Endometrium (tissue), 2 donors: ENCODE results near the gene POLA2.

ENCODE experiments used
- FAIRE-seq: peaks from 2 replicates; lab custom pipeline; 2012; peaks lifted over from hg19 to GRCh38; lab: Jason Lieb, UNC
- donor health status: control.
- donor health status: control.

POLA2 gene

DNA sequence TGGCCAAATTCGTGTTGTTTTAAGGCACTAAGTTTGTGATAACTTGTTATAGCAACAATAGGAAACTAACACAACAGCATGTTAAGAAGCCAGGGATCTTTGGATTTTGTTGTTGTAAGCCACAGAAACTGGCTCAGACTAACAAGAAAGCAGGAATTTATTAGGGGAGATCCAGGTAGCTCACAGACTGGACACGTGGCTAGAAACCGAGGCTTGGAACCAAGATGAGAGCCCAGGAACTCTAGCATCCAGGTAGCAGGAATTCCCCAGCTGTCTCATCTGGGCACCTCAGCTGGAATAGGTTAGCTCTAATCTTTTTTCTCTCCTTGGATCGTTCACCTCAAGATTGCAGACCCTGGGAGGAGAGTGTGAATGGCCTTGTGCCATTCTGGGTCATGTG, 24.9 kb downstream of the POLA2 start:
- FAIRE-seq = no peak

DNA sequence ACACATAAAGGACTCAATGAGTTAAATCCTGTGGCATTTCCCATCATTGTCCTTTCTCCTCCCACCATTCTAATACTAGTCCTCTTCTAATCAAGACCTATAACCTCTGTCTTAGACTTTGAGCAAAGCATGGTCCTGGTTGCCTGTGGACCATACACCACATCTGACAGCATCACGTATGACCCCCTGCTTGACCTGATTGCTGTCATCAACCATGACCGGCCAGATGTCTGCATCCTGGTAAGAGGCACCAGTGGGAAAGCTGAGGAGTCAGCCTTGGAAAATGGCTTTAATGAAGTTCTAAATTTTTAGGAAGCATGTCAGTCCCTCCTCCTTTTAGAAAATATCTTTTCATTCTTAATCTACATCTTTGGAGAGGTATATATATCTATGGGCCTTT, 25.8 kb downstream of the POLA2 start:
- no peak for FAIRE-seq

DNA sequence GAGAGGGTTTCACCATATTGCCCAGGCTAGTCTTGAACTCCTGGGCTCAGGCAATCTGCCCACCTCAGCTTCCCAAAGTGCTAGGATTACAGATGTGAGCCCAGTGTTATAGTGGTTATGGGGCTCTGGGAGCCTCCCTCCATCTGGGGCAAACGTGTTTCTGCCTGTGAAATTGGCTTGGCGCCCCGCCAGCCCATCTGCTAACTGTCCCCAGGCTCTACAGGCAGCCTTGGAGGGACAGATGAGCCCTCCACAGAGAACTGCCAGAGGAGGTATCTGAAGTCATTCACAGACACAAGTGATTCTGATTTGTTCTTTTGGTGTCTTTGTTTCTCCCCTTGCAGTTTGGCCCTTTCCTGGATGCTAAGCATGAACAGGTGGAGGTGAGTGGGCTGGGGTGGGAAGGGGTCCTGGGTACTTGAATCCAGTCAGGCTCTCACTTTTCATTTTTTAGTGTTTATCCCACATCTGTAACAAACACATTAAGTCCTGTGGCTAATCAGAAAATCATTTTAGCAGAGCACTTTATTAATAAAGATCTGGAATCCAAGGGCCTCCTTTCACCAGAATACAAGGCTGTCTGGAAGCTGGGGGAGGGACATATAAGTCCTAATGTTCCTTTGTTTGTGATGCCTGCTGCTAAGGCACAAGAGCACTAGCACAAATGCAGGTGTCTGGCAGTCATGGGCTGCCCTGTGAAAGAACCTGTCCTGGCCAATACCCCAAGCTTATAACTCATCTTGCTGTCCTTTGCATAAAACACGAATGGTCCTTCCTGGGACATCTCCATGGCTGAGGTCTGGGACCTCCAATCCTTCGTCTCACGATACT, 27.2 kb downstream of the POLA2 start:
- FAIRE-seq = no peak

DNA sequence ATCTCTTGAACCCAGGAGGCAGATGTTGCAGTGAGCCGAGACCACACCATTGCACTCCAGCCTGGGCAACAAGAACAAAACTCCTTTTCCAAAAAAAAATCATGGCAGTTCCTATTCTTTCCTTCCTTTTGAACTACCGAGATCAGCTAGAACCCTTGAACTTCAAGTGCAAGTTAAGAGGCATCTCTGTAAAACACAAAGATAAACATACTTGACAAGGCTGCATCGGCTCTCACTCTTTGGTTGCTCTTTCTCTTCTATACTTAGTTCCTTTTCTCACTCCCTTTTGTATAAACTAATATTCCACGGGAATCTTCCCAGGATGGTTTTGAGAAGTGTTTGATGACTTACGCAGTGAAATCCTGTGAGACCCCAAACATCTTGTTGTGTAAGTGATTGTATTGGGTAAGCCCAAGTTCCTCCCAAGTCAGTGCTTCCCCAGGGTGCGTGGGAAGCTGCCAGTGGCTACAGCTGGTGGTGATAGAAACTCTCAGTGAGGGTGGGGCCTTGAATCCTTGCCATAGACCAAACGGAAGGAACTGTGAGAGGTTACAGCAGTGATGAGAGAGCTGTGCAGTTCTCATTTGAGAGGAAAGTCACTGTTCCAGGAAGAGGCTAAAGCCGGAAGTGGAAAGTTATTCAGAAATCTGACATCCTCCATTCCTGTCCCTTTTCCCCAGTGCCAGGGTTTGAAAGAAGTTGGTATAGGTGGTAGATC, 28.8 kb downstream of the POLA2 start:
- FAIRE-seq = peak; percentile 35

DNA sequence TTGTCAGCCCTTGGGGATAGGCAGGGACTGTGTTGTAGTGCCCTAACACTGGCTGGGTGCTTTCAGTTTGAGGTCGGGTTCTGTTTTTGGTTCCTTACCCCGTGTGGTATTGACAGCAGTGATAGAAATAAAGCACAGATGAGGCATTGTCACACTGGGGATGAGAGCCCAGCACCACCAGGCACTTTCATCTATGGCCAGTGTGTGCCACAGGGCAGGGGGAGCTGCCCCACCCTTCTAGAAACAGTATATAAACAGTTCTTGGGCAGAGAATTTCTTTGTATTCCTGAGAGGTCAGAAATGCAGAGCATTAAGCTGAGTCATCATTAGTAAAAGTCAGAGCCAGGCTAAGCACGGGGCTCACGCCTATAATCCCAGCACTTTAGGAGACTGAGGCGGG, 29.9 kb downstream of the POLA2 start:
- FAIRE-seq = no peak

DNA sequence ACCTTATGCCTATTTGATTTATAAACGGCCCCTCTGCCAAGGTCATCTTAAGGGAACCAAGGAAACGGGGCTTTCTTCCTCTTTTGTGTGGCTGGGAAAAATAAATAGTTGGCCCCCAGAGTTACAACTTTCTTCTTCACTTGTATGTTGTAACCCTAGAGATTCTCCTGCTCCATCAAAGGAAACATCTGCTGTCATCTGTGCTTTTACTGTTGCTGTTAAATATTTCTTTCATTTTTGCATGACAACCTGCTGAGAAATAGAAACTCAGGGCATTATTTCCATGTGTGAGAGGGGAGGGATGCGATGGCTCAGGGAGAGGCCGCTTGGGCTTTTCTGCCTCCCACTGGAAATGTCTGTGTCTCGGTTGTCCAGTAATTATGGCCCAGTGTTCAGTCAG, 31.1 kb downstream of the POLA2 start:
- FAIRE-seq = no peak

DNA sequence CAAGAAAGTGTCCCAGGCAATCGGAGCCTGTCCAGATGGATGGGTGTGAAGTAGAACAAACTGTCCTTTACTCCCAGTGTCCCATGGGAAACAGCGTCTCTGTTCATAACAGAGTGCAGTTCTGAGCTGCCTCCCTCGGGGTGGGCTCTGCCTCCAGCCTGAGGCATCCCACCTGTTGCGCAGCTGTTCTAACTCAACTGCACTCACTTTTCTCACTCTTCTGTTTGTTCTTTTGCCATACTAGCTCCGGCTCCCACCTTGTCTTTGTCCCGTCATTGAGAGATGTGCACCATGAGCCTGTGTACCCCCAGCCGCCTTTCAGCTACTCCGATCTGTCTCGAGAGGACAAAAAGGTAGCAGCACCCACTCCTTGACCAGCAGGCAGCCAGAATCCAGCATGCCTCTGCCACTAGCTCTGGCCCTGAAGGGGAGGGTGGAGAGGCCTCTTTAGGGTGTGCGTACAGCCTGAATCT, 32.2 kb downstream of the POLA2 start:
- FAIRE-seq = no peak

DNA sequence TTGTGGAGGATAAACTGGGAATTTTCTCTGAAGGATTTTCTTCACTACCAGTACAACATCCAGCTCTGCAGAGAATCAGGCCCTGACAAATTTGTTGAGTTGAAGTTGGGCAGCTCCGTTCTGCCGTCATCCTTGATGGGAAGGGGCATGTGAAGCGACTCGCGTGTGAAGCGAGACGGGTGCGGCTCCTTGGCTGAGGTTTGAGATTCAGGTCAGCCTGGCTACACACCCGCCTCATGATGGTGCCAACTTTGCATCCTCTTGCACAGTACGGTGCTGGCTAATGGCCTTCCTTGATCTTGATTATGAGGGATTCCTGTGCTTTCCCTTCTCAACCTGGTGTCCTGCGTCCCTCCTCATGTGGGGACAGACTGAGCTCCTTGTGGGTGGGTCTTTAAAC, 33.2 kb downstream of the POLA2 start:
- no peak for FAIRE-seq

DNA sequence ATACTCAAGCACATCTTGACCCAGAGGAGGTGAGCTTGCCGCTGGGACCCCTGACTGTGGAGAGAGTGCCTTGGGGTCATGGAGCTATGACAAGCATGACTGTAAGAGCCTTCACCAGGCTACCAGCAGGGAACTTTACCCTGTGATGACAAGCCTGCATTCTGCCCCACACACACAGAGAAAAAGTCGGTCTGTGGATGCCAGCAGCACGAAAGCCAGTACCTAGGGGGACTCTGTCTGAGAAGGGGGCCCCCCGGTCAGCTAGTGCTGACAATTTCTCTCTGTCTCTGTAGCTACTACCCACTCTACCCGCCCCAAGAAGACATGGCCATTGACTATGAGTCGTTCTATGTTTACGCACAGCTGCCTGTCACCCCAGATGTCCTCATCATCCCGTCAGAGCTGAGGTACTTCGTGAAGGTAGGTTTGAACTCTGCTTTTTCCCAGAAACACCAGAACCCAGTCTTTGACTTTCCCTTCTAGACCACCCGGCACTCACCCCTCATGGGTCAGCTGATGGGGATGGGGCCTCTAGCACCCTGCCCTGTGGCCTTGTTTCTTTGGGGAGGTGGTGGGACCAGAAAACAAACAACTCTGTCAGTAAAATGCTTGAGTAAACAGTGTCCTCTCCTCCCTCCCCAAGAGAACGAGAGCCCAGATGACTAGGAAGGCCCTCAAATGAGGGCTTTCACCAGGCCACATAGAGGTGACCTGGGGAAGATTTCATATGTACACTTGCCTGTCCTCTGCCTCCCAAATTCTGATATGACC, 34.0 kb downstream of the POLA2 start:
- no peak for FAIRE-seq

DNA sequence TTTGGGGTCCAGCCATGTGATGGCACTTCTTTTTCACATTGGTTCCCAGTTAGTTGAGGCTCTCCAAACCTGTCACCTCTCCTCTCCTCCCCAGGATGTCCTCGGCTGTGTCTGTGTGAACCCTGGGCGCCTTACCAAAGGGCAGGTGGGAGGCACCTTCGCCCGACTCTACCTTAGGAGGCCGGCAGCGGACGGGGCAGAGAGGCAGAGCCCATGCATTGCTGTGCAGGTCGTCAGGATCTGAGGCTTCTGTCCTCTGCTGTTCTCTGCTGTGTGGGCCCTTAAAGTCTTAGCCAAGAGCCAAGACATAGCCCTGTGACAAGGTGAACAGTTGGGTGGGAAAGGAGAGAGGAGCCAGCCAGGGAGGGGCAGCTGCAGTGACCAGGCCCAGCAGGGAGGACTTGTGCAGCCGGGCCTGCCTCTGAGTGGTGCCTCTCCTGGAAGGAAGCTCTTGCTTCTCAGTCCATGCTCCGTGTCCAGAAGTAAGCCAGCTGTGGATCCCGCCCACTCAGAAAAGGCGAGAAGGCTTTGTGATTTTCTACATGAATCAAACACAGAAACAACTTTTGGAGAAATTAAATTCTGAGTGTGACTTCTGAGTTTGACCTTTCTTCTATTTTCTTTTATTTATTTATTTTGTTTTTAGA, 35.4 kb downstream of the POLA2 start:
- no peak for FAIRE-seq

DNA sequence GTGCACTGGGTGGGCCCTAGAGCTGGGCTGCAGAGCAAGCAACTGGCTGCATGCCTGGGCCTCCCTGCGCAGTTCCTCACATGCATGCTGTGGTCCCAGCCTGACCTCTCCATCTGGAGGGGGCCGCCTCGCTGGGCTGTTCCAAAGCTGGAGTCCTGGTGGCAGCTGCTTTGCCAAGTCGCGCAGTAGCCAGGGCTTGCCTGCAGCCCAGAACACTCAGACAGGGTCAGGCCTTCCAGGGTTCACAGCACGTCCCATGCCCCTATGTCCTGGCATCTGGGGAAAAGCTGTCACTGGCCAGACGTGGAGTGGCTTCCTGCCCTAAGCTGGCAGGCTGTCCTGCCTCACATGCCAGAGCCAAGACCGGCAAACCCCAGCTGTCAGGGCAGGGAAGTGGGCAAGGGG, 36.4 kb downstream of the POLA2 start:
- peak; percentile 45 for FAIRE-seq

DNA sequence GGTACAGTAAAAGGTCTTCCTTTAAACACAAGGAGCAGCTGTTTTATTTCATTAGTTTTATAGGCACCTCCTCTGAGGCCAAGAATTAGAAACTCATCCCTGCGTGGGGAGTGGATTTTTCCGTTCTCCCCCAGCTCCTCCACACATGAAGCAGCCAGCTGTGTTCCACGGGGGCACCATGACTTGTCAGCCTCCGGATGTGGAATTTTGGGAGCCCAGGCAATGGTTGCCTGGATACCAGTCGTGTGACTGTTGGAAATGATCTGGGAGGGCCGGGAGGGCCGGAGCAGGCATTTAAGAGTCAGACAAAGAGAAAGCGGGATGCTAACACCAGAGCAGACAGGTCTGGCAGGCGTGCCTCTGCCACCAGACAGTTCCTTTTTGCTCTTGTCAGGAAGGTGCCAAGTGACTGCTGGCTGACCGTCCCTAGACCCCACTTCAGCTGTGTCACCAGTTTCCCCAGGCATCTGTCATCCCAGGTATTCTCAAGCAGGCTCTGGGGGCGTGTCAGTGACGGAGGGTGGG, 37.0 kb downstream of the POLA2 start:
- peak; percentile 93 for FAIRE-seq

DNA sequence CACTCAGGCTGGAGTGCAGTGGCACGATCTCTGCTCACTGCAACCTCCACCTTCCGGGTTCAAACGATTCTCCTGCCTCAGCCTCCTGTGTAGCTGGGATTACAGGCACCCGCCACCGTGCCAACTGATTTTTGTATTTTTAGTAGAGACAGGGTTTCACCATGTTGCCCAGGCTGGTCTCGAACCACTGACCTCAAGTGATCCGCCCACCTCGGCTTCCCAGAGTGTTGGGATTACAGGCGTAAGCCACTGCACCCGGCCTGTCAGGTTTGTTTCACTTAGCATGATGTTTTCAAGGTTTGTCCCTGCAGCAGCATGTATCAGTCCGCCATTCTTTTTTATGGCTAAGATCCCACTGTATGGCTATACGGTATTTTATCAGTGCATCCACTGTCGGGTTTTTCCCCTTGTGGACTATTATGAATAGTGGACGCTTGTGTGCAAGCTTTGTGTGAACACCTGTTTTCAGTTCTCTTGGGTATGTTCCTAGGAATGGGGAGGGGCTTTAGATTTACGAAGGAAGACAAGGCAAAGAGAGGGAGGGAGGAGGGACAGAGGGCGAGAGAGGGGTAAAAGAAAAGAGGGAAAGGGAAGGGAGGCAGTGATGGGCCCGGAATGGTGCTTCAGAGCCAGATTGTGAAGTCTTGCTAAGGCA, 39.0 kb downstream of the POLA2 start:
- no peak for FAIRE-seq

DNA sequence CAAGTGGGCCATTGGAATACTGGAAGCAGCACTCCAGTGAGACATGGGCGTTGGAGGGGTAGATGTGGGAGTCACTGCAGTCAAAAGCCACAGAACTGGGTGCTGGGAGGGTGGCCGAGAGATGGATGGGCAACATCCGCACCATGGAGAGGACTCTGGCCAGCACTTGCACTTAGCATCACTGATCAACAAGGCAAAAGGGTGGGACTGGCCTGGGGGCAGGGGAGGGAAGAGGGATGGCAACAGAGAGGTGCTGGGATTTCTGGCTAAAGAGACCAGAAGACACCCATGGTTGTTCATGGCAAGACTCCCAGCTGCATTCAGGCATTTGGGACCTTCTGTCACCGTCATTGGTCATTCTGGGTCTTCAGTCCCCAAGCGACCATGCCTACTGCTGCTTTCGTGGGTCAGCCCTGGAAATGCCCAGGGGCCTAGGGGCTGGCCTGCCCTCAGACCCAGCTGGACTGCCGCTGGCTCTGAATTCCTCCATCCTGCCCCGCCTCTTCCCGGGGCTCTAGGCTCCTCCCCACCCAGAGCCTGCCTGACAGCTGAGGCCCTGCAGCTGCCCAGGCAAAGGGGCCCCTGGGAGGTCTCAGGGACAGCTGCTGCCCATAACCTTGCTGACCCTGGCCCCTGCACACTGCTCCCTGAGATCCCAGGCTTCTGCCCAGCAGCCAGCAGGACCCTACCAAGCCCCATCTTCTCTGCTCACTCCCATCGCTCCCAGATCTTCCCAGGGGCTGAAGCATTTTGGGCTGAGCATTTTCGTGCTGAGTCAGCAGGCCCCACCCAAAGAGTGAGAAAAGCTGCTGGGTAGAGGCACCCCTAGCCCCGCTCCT, 39.9 kb downstream of the POLA2 start:
- no peak for FAIRE-seq

DNA sequence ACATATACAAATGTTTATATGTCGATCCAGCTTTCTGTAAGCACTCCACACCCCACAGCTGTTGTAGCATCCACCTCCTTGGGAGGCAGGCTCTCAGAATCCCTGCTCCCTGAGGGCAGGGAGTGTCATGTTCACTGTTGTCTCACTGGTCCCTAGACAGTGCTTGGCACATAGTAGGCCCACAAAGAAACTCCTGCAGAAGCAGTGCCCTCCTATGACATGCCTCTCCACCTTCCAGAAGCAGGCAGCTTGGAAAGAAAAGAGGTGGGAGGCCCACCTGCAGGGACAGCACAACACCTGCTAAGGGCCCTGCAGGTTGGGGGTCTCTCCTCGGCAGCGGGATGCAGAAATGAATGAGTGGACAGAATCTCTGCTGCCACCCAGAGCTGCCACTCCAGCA, 41.8 kb downstream of the POLA2 start:
- no peak for FAIRE-seq

DNA sequence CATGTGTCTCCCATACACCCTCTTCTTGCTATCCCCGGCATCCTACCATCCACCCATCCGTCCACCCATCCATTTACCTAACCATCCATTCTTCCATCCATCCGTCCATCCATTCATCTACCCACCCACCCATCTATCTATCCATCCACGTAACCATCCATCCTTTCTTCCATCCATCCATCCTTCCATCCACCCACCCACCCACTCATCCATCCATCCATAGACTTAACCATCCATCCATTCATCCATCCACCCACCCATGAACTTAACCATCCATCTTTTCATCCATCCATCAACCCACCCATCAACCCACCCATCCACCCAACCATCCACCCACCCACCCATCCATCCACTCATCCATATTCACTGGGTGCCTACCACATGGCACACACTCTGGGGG, 42.3 kb downstream of the POLA2 start:
- no peak for FAIRE-seq

DNA sequence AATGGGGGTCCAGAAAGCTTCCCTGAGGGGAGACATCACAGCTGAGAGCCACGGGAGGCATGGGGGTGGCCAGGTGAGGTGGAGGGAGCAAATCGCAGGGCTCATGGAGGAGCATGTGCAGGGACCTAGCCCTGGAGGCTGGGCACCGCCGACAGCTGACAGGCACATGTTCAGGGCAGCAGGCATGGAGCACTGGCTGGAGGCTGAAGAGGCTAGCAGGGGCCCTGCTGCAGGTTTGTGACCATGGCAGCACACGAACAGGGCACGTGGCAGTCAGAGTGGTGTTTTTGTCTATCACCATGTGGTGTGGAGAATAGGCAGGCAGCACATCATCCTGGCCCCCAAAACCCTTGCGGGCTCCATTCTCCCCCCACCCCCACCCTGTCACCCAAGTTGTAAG, 42.9 kb downstream of the POLA2 start:
- FAIRE-seq = no peak

DNA sequence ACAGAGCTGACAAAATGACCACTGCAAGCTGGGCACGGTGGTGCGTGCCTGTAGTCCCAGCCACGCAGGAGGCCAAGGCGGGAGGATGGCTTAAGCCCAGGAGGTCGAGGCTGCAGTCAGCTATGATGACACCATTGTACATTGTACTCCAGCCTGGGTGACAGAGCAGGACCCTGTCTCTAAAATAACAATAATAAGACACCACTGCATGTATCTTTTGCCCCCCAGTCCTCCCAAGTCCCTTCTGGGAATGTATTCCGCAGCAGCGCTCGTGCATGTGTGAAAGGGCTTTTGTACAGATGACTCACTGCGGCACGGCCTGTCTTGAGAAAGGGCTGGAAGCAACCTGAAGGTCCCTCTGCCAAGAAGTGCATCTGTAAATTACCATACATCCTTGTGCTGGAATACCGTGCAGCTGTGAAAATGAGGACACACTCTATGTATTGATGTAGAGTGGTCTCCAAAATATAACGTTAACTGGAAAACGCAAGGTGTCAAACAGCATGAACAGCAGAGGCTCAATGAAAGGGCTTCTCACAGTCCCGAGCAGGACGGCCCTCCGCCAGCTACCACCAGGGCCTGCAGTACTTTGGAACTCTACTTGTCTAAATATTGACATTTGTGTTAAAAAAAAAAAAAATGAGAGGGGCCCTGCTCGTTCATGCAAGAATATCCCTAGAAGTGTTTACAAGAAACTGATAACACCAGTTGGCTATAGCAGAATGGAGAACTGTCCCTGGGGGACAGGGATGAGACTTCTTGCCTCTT, 43.9 kb downstream of the POLA2 start:
- FAIRE-seq = no peak

DNA sequence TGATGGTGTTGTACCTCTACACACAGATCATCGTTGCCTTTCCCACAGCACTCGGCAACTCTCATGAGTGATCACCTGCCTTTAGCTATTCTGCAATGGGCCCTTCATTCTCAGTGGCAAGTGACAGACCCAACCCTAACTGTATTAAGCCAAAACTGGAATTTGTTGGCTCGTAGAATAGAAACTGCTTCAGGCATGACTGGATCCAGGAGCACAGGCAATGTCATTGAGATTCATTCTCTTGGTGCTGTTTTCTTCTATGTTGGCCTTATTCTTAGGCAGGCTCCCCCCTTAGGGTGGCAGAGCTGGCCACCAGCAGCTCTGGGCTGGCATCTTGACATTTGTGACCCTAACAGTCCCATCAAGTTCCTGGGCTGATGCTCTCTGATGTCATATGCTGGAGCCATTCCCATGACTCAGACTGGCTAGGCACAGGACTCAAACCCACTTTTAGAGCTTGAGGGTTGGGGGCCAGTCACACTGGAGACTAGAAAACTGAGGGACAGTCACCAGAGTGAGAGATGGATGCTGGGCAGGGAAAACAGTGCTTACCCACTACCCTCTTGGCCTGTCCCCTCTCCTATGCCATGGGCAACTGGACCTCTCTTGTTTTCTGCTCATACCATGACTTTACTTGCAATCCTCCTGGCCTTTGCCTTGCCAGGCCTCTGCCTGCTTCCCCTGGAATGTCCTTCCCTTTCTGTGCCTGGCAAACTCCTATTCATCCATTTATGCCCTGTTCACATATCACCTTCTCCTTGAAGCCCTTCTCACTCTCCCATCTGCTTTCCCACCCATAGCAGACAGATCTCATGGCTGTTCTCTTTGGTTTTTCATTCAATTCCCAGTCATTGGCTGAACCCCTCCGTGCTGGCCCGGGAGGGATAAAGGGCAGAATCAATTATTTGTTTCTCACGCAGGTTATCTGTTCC, 45.8 kb downstream of the POLA2 start:
- no peak for FAIRE-seq
